HepG2 (cell line): Measurements from ENCODE around the gene IL1RAP. TPM values are rescaled to one million over a fixed set of nuclear protein-coding genes. Genes with fewer than 3 reads are reported as not detected.

Experiments
- ATAC-seq: fragments of 200-7000 bp; cut with Tn5 transposase; 3 replicates; pipeline ENCODE4 v1.9.1; 2020; ENCODE audit warnings: mild to moderate bottlenecking, moderate library complexity
- BruUV-seq: library from RNA; stranded (reverse); fragments of 400-500 nt; replicated peaks from 2 replicates; lab custom pipeline; 2021; lab: Mats Ljungman, UMichigan
- CTCF ChIA-PET: fragments of 300-600 bp; formaldehyde crosslinking; extraction: SDS; loops from one replicate; lab custom pipeline; 2021; ENCODE audit warnings: low total read pairs, inconsistent platforms, low intra/inter-chr PET ratio; lab: Yijun Ruan, JAX
- POLR2A ChIA-PET: fragments of 350-600 bp; sonication (Branson Sonifier 250); formaldehyde crosslinking; loops from one replicate; lab custom pipeline; 2020; ENCODE audit warnings: antibody characterized with exemption, inconsistent platforms; lab: Yijun Ruan, JAX
- DNase-seq: peaks from one replicate; pipeline ENCODE4 v3.0.0-alpha.2; 2015; ENCODE audit warnings: low spot score
- FAIRE-seq: peaks from 3 replicates; lab custom pipeline; 2011; peaks lifted over from hg19 to GRCh38; lab: Jason Lieb, UNC
- H2AFZ ChIP-seq: one replicate; pipeline ENCODE4 v1.6.1; 2011; ENCODE audit warnings: low read length, inconsistent platforms
- H3K27ac ChIP-seq: fragments of 300-600 bp; 3 replicates; pipeline ENCODE4 v1.8.0; 2011; ENCODE audit warnings: mixed run types, mild to moderate bottlenecking, mixed read lengths, low read length, inconsistent platforms; ENCODE audit not compliant: insufficient read depth; ENCODE audit errors: extremely low read length
- H3K27me3 ChIP-seq, 2 experiments: fragments of 200-600 bp in 1 of 2; 2 replicates in 1 of 2; 3 replicates in 1 of 2; pipeline versions ENCODE4 v1.6.0 to v1.8.0; 2011; ENCODE audit warnings: low read length in 2 of 2, mild to moderate bottlenecking in 2 of 2, moderate library complexity in 2 of 2, inconsistent platforms in 1 of 2; ENCODE audit not compliant: insufficient read depth in 2 of 2, control insufficient read depth in 1 of 2
- H3K36me3 ChIP-seq, 2 experiments: fragments of 200-600 bp in 1 of 2; replicated peaks in 1 of 2; 2 replicates in 1 of 2; 3 replicates in 1 of 2; pipeline versions ENCODE4 v1.5.1 to v1.8.0; 2011; ENCODE audit warnings: low read length in 2 of 2, inconsistent platforms in 1 of 2; ENCODE audit not compliant: insufficient read depth in 2 of 2, control insufficient read depth in 1 of 2
- H3K4me1 ChIP-seq: 2 replicates; pipeline ENCODE4 v1.5.1; 2012; ENCODE audit warnings: low read length, inconsistent platforms; ENCODE audit not compliant: insufficient read depth
- H3K4me2 ChIP-seq: 2 replicates; pipeline ENCODE4 v1.6.0; 2011; ENCODE audit warnings: low read depth, low read length, inconsistent platforms
- H3K4me3 ChIP-seq, 3 experiments: fragments of 200-600 bp in 1 of 3; sonication (generic), shearing (Covaris generic) in 1 of 3; replicated peaks in 1 of 3; 2 replicates each; pipeline ENCODE4 v1.5.1; 2011 to 2016; ENCODE audit warnings: low read length in 3 of 3, inconsistent platforms in 2 of 3, low read depth in 2 of 3, mild to moderate bottlenecking in 2 of 3, control low read depth in 1 of 3, mixed read lengths in 1 of 3; ENCODE audit not compliant: insufficient read depth in 1 of 3
- H3K79me2 ChIP-seq: one replicate; pipeline ENCODE4 v1.6.1; 2011; ENCODE audit warnings: low read length, inconsistent platforms; ENCODE audit not compliant: insufficient read depth
- H3K9ac ChIP-seq: 2 replicates; pipeline ENCODE4 v1.6.0; 2011; ENCODE audit warnings: mild to moderate bottlenecking, low read depth, low read length, inconsistent platforms; ENCODE audit not compliant: insufficient read depth
- H3K9me3 ChIP-seq: 2 replicates; pipeline ENCODE4 v1.5.1; 2012; ENCODE audit warnings: mild to moderate bottlenecking, low read length
- H4K20me1 ChIP-seq: 2 replicates; pipeline ENCODE4 v1.6.0; 2011; ENCODE audit warnings: inconsistent platforms, mild to moderate bottlenecking, low read length, moderate library complexity; ENCODE audit not compliant: insufficient read depth
- ARID5B ChIP-seq: IDR thresholded peaks from 2 replicates; pipeline ENCODE4 v1.4.0; 2020; ENCODE audit warnings: mild to moderate bottlenecking, missing genetic modification reagents
- DMTF1 ChIP-seq: sonication (generic); formaldehyde crosslinking; IDR thresholded peaks from 2 replicates; pipeline ENCODE4 v1.4.0; 2020; ENCODE audit warnings: mild to moderate bottlenecking, missing genetic modification reagents
- HNF1A ChIP-seq, 2 experiments: sonication (generic) in 1 of 2; formaldehyde crosslinking in 1 of 2; IDR thresholded peaks; 2 replicates each; pipeline versions ENCODE4 v1.4.0 to v1.6.1; 2016 to 2020; ENCODE audit warnings: borderline replicate concordance in 1 of 2, low read depth in 1 of 2, mild to moderate bottlenecking in 1 of 2, missing genetic modification reagents in 1 of 2
- HNF4A ChIP-seq: sonication (generic); formaldehyde crosslinking; IDR thresholded peaks from 2 replicates; pipeline ENCODE4 v1.4.0; 2020; ENCODE audit warnings: missing genetic modification reagents
- MED1 ChIP-seq: sonication (generic); formaldehyde crosslinking; IDR thresholded peaks from 2 replicates; pipeline ENCODE4 v1.4.0; 2020; ENCODE audit warnings: missing genetic modification reagents
- NCOR1 ChIP-seq: fragments of 200-600 bp; sonication (generic); IDR thresholded peaks from 2 replicates; pipeline ENCODE4 v1.7.0; 2017; ENCODE audit warnings: antibody characterized with exemption, low read length, borderline replicate concordance
- NR2C2 ChIP-seq: sonication (generic); formaldehyde crosslinking; IDR thresholded peaks from 2 replicates; pipeline ENCODE4 v1.4.0; 2020; ENCODE audit warnings: missing genetic modification reagents, mild to moderate bottlenecking, moderate library complexity, borderline replicate concordance
- POGZ ChIP-seq: sonication (generic); formaldehyde crosslinking; IDR thresholded peaks from 2 replicates; pipeline ENCODE4 v1.4.0; 2020; ENCODE audit warnings: mild to moderate bottlenecking, missing genetic modification reagents
- POLR2A ChIP-seq, 2 experiments: IDR thresholded peaks; 2 replicates each; pipeline ENCODE4 v1.6.1; 2011; ENCODE audit warnings: low read depth in 2 of 2, low read length in 2 of 2, mild to moderate bottlenecking in 1 of 2, moderate library complexity in 1 of 2; ENCODE audit not compliant: insufficient read depth in 1 of 2
- POLR2G ChIP-seq: fragments of 200-400 bp; formaldehyde crosslinking; IDR thresholded peaks from 2 replicates; pipeline ENCODE4 v1.6.1; 2018; ENCODE audit warnings: mild to moderate bottlenecking, low read depth, low read length, moderate library complexity
- RXRB ChIP-seq: IDR thresholded peaks from 2 replicates; pipeline ENCODE4 v1.6.1; 2016; ENCODE audit warnings: borderline replicate concordance, missing genetic modification reagents, missing compliant biosample characterization
- ZKSCAN8 ChIP-seq: IDR thresholded peaks from 2 replicates; pipeline ENCODE4 v1.6.1; 2016; ENCODE audit warnings: borderline replicate concordance, missing genetic modification reagents, missing compliant biosample characterization
- ZMYM4 ChIP-seq: sonication (generic); formaldehyde crosslinking; IDR thresholded peaks from 2 replicates; pipeline ENCODE4 v1.8.1; 2023; ENCODE audit warnings: mild to moderate bottlenecking, missing genetic modification reagents
- ZNF546 ChIP-seq: sonication (generic); formaldehyde crosslinking; conservative IDR thresholded peaks from 2 replicates; pipeline ENCODE4 v1.8.1; 2023; ENCODE audit warnings: mild to moderate bottlenecking, missing genetic modification reagents
- ZNF564 ChIP-seq: sonication (generic); formaldehyde crosslinking; IDR thresholded peaks from 2 replicates; pipeline ENCODE4 v1.8.1; 2023; ENCODE audit warnings: mild to moderate bottlenecking, missing genetic modification reagents
- in situ Hi-C: cut with HindIII; loops from 2 replicates; pipeline ENCODE4 v1.10.0; 2017; ENCODE audit warnings: low pct_unique_long_range_greater_than_20kb; ENCODE audit not compliant: extremely low pct_ligation_motif_present
- intact Hi-C: fragments of 100-400 bp; cut with micrococcal nuclease; formaldehyde crosslinking; loops from one replicate; pipeline ENCODE4 v1.10.0; 2022; ENCODE audit not compliant: unreplicated experiment
- polyA plus RNA-seq, 8 experiments: library from polyadenylated mRNA; depleted of rRNA in 3 of 8; stranded (reverse) in 7 of 8; unstranded in 1 of 8; fragments of >200 nt; fragmentation: Illumina TruSeq in 4 of 8; extraction: Trizol in 4 of 8; gene quantifications; 2 replicates each; pipeline versions ENCODE4 v1.2.1 to v1.2.3, GENCODE V29; 2011 to 2016; ENCODE audit warnings: low read depth in 4 of 8, missing spikeins in 1 of 8, mixed read lengths in 1 of 8; ENCODE audit not compliant: insufficient read depth in 1 of 8
- total RNA-seq, 5 experiments: library from RNA; depleted of rRNA; stranded (reverse); fragments of >200 nt; fragmentation: Illumina TruSeq; extraction: Trizol; gene quantifications; 2 replicates each; pipeline ENCODE4 v1.2.3, GENCODE V29; 2016; ENCODE audit warnings: low read depth in 1 of 5

The IL1RAP gene
- total and polyA plus RNA-seq, 2 of the 13 experiments (the other 11 are each of a cell fraction or from before 2014, with no cell fraction given): 18.3 to 54.9 TPM

GRCh38 chr3:190557296-190557695, 43.4 kb downstream of the IL1RAP start:
- intact Hi-C loops (no loop called here), in situ Hi-C loops (no loop called here)
- Histone ChIP-seq H2AFZ (no peak overlapping the region), H3K27ac (peak overlapping the region; percentile 32), H3K4me2 (no peak overlapping the region), H3K9ac (no peak overlapping the region), H3K27me3 (no peaks in the 10 kb centered on the region), H3K4me3 (no peak overlapping the region), H3K4me1 (peaks cover 27% of the 10 kb centered on the region), H4K20me1 (no peaks in the 10 kb centered on the region), H3K79me2 (peaks cover 11% of the 10 kb centered on the region), H3K36me3 (peaks cover 0 to 3% of the 10 kb centered on the region in 2 experiments; a peak in 2 of 5 replicates), H3K9me3 (0 out of 2 replicates have a peak, but pooled peaks cover 3% of the 10 kb centered on the region)
- FAIRE-seq (no peak), DNase-seq (peak; percentile 34), ATAC-seq (peak; percentile 86)
- CTCF ChIA-PET: no interaction called here
- POLR2A ChIA-PET: interaction anchor here (1.0 kb wide), 1 partner anchor 44 kb away, joined by 5 read pairs; the partner anchor contains the start of gene IL1RAP
- BruUV-seq: no TSS peak
- TF ChIP-seq MED1 (CRISPR knock-in tag): no peak
- peak; percentile 26; the same call in 1 of the 2 replicates for TF ChIP-seq RXRB (CRISPR knock-in tag)
- no peak for TF ChIP-seq NCOR1
- TF ChIP-seq ARID5B: peak; percentile 35; the same call in 1 of the 2 replicates
- TF ChIP-seq ZKSCAN8 (CRISPR knock-in tag): no peak
- TF ChIP-seq POLR2G: no peak
- 0 out of 2 replicates have a peak, but pooled peaks have one; percentile 14 for TF ChIP-seq HNF4A (CRISPR knock-in tag)
- peak; percentile 51; the same call in 1 of the 2 replicates for TF ChIP-seq POGZ
- TF ChIP-seq ZNF564 (CRISPR knock-in tag): no peak
- TF ChIP-seq POLR2A (IDR thresholded peaks at IDR 0.05; ENCODE audit: insufficient read depth in 1 of 2, low read depth in 2 of 2, low read length in 2 of 2): no peak
- no peak for TF ChIP-seq HNF1A (IDR thresholded peaks at IDR 0.05; ENCODE audit: low read depth)
- no peak for TF ChIP-seq HNF1A (CRISPR knock-in tag; IDR thresholded peaks at IDR 0.05; ENCODE audit: borderline replicate concordance)
- peak; percentile 41; the same call in 1 of the 2 replicates for TF ChIP-seq ZMYM4 (CRISPR knock-in tag)
- no peak for TF ChIP-seq DMTF1 (CRISPR knock-in tag)
- no peak for TF ChIP-seq NR2C2
- no peak for TF ChIP-seq ZNF546 (CRISPR knock-in tag)
